H1 (cell line): ENCODE data around the gene PHEX. TPM values are rescaled to one million over a fixed set of nuclear protein-coding genes. Genes with fewer than 3 reads are reported as not detected.

Source experiments
- KDM1A ChIP-seq: fragments of 200-600, 300-600 bp; sonication (generic); IDR thresholded peaks from 2 replicates; pipeline ENCODE4 v1.7.1; 2016; ENCODE audit warnings: mild to moderate bottlenecking, low read length, borderline replicate concordance
- polyA plus RNA-seq, 7 experiments: library from polyadenylated mRNA; depleted of rRNA in 3 of 7; stranded (reverse) in 5 of 7; unstranded in 2 of 7; fragments of >200 nt in 5 of 7; fragments of 200-250 nt in 2 of 7; gene quantifications; 1 replicate in 5 of 7; 2 replicates in 1 of 7; 4 replicates in 1 of 7; pipeline versions ENCODE4 v1.2.1 to v1.2.3, GENCODE V29; 2011 to 2013; ENCODE audit warnings: missing spikeins in 2 of 7, mixed read lengths in 2 of 7
- total RNA-seq: library from RNA; stranded (reverse); fragmentation: NEBNext Ultra II Directional; extraction: Animal tissue kit (Norgen Biotek cat#: 25700); gene quantifications from 2 replicates; pipeline ENCODE4 v1.2.1, GENCODE V29; 2021
- TF ChIP-seq, protein P1 (sequence below): fragments of 300-600 bp; sonication (generic); IDR thresholded peaks from 2 replicates; pipeline ENCODE4 v1.7.1; 2012; ENCODE audit warnings: low read length, moderate library complexity, mild to moderate bottlenecking, inconsistent platforms; ENCODE audit not compliant: insufficient replicate concordance

Gene PHEX
- total and polyA plus RNA-seq, 2 of the 8 experiments (the other 6 are each of a cell fraction or from before 2014, with no cell fraction given), result 0.03 to 0.11 TPM

DNA sequence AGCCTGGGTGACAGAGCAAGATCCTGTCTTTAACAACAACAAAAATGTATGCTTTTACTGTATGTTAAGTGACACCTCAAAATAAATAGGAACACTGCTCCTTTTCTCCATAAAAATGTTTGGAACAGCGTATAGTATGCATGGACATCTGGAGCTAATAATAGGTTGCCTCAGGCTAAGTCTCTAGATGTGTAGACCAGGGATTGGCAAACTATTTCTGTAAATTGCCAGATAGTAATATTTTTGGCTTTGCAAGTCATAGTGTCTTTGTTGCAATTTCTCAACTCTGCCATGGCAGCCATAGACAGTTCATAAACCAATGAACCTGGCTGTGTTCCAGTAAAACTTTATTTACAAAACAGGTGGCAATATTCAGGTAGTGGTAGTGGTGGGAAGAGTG is 164.0 kb downstream of the PHEX start (continued):
- TF ChIP-seq, protein P1, sequence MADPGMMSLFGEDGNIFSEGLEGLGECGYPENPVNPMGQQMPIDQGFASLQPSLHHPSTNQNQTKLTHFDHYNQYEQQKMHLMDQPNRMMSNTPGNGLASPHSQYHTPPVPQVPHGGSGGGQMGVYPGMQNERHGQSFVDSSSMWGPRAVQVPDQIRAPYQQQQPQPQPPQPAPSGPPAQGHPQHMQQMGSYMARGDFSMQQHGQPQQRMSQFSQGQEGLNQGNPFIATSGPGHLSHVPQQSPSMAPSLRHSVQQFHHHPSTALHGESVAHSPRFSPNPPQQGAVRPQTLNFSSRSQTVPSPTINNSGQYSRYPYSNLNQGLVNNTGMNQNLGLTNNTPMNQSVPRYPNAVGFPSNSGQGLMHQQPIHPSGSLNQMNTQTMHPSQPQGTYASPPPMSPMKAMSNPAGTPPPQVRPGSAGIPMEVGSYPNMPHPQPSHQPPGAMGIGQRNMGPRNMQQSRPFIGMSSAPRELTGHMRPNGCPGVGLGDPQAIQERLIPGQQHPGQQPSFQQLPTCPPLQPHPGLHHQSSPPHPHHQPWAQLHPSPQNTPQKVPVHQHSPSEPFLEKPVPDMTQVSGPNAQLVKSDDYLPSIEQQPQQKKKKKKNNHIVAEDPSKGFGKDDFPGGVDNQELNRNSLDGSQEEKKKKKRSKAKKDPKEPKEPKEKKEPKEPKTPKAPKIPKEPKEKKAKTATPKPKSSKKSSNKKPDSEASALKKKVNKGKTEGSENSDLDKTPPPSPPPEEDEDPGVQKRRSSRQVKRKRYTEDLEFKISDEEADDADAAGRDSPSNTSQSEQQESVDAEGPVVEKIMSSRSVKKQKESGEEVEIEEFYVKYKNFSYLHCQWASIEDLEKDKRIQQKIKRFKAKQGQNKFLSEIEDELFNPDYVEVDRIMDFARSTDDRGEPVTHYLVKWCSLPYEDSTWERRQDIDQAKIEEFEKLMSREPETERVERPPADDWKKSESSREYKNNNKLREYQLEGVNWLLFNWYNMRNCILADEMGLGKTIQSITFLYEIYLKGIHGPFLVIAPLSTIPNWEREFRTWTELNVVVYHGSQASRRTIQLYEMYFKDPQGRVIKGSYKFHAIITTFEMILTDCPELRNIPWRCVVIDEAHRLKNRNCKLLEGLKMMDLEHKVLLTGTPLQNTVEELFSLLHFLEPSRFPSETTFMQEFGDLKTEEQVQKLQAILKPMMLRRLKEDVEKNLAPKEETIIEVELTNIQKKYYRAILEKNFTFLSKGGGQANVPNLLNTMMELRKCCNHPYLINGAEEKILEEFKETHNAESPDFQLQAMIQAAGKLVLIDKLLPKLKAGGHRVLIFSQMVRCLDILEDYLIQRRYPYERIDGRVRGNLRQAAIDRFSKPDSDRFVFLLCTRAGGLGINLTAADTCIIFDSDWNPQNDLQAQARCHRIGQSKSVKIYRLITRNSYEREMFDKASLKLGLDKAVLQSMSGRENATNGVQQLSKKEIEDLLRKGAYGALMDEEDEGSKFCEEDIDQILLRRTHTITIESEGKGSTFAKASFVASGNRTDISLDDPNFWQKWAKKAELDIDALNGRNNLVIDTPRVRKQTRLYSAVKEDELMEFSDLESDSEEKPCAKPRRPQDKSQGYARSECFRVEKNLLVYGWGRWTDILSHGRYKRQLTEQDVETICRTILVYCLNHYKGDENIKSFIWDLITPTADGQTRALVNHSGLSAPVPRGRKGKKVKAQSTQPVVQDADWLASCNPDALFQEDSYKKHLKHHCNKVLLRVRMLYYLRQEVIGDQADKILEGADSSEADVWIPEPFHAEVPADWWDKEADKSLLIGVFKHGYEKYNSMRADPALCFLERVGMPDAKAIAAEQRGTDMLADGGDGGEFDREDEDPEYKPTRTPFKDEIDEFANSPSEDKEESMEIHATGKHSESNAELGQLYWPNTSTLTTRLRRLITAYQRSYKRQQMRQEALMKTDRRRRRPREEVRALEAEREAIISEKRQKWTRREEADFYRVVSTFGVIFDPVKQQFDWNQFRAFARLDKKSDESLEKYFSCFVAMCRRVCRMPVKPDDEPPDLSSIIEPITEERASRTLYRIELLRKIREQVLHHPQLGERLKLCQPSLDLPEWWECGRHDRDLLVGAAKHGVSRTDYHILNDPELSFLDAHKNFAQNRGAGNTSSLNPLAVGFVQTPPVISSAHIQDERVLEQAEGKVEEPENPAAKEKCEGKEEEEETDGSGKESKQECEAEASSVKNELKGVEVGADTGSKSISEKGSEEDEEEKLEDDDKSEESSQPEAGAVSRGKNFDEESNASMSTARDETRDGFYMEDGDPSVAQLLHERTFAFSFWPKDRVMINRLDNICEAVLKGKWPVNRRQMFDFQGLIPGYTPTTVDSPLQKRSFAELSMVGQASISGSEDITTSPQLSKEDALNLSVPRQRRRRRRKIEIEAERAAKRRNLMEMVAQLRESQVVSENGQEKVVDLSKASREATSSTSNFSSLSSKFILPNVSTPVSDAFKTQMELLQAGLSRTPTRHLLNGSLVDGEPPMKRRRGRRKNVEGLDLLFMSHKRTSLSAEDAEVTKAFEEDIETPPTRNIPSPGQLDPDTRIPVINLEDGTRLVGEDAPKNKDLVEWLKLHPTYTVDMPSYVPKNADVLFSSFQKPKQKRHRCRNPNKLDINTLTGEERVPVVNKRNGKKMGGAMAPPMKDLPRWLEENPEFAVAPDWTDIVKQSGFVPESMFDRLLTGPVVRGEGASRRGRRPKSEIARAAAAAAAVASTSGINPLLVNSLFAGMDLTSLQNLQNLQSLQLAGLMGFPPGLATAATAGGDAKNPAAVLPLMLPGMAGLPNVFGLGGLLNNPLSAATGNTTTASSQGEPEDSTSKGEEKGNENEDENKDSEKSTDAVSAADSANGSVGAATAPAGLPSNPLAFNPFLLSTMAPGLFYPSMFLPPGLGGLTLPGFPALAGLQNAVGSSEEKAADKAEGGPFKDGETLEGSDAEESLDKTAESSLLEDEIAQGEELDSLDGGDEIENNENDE, result no peak
- TF ChIP-seq KDM1A, result no peak
